ENCODE data around the gene ATP6V1F. TPM values are rescaled to one million over a fixed set of nuclear protein-coding genes. Genes with fewer than 3 reads are reported as not detected.

Gene ATP6V1F
- total and polyA plus RNA-seq, 8 donors = 2.0 to 282 (median 67.7) TPM

DNA sequence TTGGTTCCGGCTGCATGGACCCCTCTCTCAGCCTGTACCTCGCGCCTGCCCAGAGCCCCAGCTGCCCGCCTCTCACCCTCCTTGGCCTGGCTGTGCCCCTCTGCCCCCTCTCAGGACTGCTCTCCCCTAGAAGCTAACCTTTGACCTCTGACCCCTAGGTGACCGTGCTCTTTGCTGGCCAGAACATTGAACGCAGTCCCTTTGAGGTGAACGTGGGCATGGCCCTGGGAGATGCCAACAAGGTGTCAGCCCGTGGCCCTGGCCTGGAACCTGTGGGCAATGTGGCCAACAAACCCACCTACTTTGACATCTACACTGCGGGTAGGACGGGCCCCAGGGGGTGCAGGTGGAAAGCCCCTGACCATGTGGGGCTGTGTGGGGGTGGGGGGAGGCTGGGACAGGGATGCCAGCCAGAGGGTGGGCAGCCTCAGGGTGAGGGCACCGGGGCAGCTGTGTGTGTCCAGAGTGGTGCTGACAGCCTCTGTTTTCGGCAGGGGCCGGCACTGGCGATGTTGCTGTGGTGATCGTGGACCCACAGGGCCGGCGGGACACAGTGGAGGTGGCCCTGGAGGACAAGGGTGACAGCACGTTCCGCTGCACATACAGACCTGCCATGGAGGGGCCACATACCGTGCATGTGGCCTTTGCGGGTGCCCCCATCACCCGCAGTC lies 24.4 kb upstream of the ATP6V1F start:
- intact Hi-C loops (cut with DNase I; ENCODE audit: low total_unique reads) = no loop called here
- H3K36me3 ChIP-seq = peaks cover 0 to 77% (median 43%) of the 10 kb centered on the region in 4 donors
- H3K27ac ChIP-seq = peak overlapping the region in 2 of 5 donors; percentile 73 to 95
- TF ChIP-seq POLR2A (IDR thresholded peaks at IDR 0.05) (no peak), POLR2AphosphoS5 (IDR thresholded peaks at IDR 0.05) (no peak), EP300 (IDR thresholded peaks at IDR 0.05) (no peak)
- TF ChIP-seq, protein P1, sequence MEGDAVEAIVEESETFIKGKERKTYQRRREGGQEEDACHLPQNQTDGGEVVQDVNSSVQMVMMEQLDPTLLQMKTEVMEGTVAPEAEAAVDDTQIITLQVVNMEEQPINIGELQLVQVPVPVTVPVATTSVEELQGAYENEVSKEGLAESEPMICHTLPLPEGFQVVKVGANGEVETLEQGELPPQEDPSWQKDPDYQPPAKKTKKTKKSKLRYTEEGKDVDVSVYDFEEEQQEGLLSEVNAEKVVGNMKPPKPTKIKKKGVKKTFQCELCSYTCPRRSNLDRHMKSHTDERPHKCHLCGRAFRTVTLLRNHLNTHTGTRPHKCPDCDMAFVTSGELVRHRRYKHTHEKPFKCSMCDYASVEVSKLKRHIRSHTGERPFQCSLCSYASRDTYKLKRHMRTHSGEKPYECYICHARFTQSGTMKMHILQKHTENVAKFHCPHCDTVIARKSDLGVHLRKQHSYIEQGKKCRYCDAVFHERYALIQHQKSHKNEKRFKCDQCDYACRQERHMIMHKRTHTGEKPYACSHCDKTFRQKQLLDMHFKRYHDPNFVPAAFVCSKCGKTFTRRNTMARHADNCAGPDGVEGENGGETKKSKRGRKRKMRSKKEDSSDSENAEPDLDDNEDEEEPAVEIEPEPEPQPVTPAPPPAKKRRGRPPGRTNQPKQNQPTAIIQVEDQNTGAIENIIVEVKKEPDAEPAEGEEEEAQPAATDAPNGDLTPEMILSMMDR (IDR thresholded peaks at IDR 0.05) = no peak
- H3K4me1 ChIP-seq = peaks cover 2 to 43% (median 12%) of the 10 kb centered on the region in 4 donors
- H3K4me3 ChIP-seq = no peak overlapping the region
- peaks cover 0 to 7% (median 0%) of the 10 kb centered on the region in 3 donors for H3K27me3 ChIP-seq
- H3K9me3 ChIP-seq = no peaks in the 10 kb centered on the region
- 89 to 94% (median 92%) methylated on average over 20 to 22 of the region's 22 CpGs for WGBS, 5 donors
- DNase-seq = no peak

DNA sequence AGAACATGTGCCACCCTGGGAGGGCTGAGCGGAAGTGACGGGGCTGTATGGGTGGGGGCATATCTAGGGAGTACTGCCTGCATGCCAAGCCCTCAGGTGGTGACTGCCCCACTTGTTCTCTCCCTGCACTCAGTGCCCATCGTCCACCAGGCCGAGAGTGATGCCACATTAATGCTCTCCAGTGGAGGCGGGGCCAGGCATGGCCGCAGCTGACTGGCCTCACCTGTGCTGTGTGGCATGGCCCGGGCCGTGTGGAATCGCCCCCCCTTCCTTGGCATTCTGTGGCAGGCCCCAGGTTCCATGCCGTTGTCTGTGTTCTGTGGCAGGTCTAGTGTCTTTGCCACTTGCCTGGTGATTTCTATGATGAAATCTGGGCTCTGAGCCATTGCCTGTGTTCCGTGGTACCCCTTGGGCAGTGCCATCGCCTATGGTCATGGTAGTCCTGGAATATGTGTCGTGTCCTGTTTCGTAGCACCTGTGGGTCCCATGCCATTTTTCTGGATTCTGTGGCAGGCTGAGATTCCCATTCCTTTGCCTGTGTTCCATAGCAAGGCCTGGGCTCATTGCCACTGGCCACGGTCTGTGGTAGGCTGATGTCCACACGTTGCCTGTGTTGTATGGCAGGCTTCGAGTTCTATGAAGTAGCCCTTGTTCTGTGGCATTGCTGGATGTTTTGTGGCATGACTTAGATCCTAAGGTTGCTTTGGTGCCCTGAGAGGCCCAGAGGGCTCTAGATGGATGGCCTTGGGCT lies 23.5 kb upstream of the ATP6V1F start:
- WGBS, 5 donors = 90 to 92% (median 91%) methylated on average over 12 to 17 of the region's 17 CpGs
- no peak for DNase-seq
- peak overlapping the region in 2 of 5 donors; percentile 16 to 95 for H3K27ac ChIP-seq
- peaks cover 0 to 34% (median 4%) of the 10 kb centered on the region in 4 donors for H3K4me1 ChIP-seq
- H3K36me3 ChIP-seq = peaks cover 0 to 86% (median 52%) of the 10 kb centered on the region in 4 donors
- no peaks in the 10 kb centered on the region for H3K9me3 ChIP-seq
- H3K4me3 ChIP-seq = no peak overlapping the region
- TF ChIP-seq, protein P1 (IDR thresholded peaks at IDR 0.05) = no peak
- TF ChIP-seq POLR2A (IDR thresholded peaks at IDR 0.05) (no peak), EP300 (IDR thresholded peaks at IDR 0.05) (no peak), POLR2AphosphoS5 (IDR thresholded peaks at IDR 0.05) (no peak)
- H3K27me3 ChIP-seq = no peaks in the 10 kb centered on the region
- intact Hi-C loops (cut with DNase I; ENCODE audit: low total_unique reads) = no loop called here

DNA sequence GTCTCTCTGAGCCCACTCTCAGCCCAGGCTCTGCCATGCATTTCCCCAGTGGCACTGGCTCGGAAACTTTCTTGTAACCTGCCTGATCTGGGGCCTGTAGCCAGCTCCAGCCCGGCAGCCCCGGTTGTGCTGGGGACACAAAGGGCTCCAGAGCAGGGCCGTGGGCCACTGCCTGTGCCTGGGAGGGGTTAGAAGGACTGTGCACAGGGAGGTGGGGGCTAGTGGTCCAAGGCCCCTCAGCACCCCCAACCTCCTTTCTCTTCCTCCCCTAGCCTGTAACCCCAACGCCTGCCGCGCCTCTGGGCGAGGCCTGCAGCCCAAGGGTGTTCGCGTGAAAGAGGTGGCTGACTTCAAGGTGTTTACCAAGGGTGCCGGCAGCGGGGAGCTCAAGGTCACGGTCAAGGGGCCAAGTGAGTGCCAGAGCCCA lies 22.9 kb upstream of the ATP6V1F start:
- Histone ChIP-seq H3K4me1 (peaks cover 0 to 28% (median 3%) of the 10 kb centered on the region in 4 donors), H3K36me3 (peaks cover 0 to 92% (median 59%) of the 10 kb centered on the region in 4 donors), H3K9me3 (no peaks in the 10 kb centered on the region), H3K4me3 (no peak overlapping the region), H3K27ac (peak overlapping the region in 1 of 5 donors; percentile 95), H3K27me3 (no peaks in the 10 kb centered on the region)
- WGBS, 5 donors = 36 to 68% (median 60%) methylated on average over 8 to 13 of the region's 13 CpGs
- TF ChIP-seq POLR2A (IDR thresholded peaks at IDR 0.05) = no peak
- DNase-seq = peak in 1 of 2 donors; percentile 58
- intact Hi-C loops (cut with DNase I; ENCODE audit: low total_unique reads) = no loop called here

DNA sequence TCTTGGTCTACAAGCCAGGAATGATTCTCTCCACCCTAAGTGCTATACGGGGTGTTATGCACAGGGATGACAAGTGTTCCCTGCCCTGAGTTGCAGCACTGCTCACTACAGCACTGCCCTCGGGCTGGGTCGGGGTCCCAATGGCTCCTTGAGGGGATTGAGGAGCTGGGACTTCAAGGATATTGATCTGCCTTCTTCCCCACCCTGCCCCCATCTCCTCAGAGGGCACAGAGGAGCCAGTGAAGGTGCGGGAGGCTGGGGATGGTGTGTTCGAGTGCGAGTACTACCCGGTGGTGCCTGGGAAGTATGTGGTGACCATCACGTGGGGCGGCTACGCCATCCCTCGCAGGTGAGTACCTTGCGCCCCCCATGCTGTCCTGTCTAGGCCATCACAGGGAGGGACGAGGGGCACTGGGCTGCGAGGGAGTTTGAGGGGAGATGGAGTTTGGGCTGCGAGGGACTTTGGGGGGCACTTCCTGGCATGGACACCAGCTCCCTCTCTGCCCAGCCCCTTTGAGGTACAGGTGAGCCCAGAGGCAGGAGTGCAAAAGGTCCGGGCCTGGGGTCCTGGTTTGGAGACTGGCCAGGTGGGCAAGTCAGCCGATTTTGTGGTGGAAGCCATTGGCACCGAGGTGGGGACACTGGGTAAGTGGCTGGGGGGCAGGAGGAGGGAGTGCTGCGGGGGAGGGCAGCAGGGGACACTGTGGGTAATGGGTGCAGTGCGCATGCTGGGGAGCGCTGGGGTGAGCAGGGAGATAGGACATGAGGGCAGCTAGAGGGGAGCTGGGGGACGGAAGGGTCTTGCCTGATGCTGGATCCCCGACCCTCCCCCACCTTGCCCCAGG lies 22.1 kb upstream of the ATP6V1F start:
- Histone ChIP-seq H3K36me3 (peaks cover 0 to 95% (median 60%) of the 10 kb centered on the region in 4 donors), H3K4me3 (no peak overlapping the region), H3K4me1 (peaks cover 0 to 20% (median 3%) of the 10 kb centered on the region in 4 donors), H3K27ac (peak overlapping the region in 1 of 5 donors; percentile 95), H3K27me3 (no peaks in the 10 kb centered on the region), H3K9me3 (no peaks in the 10 kb centered on the region)
- intact Hi-C loops (cut with DNase I; ENCODE audit: low total_unique reads) = no loop called here
- TF ChIP-seq POLR2A (IDR thresholded peaks at IDR 0.05) (no peak), POLR2AphosphoS5 (IDR thresholded peaks at IDR 0.05) (no peak), EP300 (IDR thresholded peaks at IDR 0.05) (no peak)
- TF ChIP-seq, protein P1 (IDR thresholded peaks at IDR 0.05) = no peak
- 85 to 94% (median 93%) methylated on average over 17 to 23 of the region's 23 CpGs for WGBS, 5 donors
- no peak for DNase-seq

All from stomach (tissue), 9 donors.